Dermis blood vessel endothelial cell (primary cell): ENCODE results near the gene ARHGEF9. TPM values are rescaled to one million over a fixed set of nuclear protein-coding genes. Genes with fewer than 3 reads are reported as not detected.

ENCODE experiments used
- DNase-seq: peaks from one replicate; pipeline ENCODE4 v3.0.0; 2010
- total RNA-seq: library from RNA; depleted of rRNA; stranded (reverse); fragments of >200 nt; gene quantifications from 2 replicates; pipeline ENCODE4 v1.2.3, GENCODE V29; 2014

ARHGEF9 gene
- total RNA-seq, 1 donor from 2014 or later: 10.6 TPM

DNA sequence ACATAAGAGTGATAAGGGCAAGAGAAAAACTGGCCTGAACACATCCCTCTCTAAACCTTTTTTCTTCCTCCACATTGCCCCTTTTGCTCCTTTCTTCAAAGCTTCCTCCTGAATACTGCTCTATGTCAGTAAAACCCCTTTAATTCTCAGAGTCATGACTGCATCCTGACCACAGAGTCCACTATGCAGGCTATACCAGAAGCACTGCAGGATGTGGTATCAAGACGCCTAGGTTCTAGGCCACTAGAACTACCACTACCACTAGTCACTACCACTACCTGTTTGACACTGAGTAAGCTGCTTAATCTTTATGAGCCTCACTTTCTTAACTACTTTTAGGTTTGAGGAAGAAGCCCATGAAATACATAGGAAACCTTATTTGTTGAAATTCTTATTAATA, 38.7 kb downstream of the ARHGEF9 start:
- no peak for DNase-seq

DNA sequence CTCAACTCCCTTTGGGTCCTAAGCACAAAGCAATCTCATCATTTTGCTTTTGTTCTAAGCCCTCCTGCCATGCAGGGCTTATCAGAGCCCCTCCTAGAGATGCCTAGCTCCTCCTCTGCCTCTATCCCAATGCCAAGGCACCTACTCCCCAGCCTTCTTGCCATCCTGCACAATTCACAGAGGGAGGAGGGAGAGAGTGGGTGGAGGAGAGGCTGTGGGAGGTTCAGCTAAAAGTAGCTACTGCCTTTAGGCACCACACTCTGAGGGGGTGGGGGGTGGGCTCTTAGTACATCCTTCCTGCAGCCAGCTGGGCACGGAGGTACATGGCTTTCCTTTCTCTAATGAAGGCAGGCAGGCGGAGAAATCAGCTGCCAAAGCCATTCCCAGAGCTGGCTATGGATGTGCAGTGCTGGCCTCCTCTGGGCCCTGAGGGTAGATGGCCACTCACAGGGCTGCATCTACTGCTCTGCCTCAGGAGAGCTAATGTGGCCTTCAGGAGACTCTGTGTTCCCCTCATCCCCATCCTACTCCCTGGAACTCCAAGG, 40.1 kb downstream of the ARHGEF9 start:
- DNase-seq: no peak

DNA sequence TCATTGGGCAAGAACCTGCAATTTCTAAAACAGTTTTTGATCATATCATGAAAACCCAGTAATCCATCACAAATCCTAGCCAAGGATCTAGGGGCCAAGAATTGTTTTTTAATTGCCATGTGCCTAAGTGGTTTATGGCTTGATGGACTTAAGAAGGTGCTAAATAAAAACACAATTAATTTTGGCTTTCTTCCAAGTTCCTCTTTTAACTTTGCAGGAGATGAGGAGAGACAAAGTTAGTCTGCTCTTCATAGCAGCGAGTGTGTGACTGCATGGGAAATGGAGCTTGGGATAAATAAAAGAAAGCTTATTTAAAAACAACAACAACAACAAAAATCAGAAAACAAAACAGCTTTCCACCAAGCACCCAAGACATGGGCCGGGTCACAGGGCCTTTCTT, 41.4 kb downstream of the ARHGEF9 start:
- DNase-seq: no peak

DNA sequence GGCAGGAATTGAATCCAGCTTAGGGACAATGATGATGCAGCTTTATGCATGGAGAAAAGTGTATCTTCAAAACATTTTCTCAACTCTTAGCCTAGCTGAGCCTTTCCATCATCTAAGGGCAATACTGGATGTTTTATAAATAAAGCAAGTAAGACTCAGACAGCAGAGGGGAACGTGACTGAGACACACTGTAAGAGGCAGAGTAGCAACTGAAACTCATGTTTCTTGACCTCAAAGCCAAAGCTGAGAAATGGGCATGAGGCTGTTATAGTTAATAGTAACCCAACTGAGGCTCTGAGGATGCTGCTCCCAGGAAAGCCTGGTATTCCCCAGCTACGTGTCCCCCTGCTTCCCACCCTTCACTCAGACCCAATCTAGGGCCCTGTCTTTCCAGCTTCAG, 44.6 kb downstream of the ARHGEF9 start:
- no peak for DNase-seq

GRCh38 chrX:63739885-63740284, 45.1 kb downstream of the ARHGEF9 start:
- DNase-seq: no peak

DNA sequence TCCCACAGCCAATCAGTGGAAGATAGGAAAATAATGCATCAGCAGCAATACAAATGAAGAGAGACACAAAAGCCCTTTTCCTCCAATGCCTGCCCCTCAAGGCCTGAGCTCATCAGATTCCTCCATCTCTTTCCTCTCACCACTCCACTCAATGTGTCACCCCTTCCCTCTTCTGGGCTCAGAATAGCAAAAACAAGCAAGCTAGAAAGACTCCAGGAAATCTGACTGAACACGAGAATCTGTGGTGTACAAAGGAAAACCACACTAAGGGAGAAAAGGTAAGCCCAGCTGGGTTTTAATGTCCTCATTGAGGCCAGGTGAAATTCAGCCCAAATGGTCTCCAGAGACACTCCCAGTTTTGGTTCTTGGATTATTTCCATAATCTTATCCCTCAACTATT, 46.3 kb downstream of the ARHGEF9 start:
- no peak for DNase-seq

DNA sequence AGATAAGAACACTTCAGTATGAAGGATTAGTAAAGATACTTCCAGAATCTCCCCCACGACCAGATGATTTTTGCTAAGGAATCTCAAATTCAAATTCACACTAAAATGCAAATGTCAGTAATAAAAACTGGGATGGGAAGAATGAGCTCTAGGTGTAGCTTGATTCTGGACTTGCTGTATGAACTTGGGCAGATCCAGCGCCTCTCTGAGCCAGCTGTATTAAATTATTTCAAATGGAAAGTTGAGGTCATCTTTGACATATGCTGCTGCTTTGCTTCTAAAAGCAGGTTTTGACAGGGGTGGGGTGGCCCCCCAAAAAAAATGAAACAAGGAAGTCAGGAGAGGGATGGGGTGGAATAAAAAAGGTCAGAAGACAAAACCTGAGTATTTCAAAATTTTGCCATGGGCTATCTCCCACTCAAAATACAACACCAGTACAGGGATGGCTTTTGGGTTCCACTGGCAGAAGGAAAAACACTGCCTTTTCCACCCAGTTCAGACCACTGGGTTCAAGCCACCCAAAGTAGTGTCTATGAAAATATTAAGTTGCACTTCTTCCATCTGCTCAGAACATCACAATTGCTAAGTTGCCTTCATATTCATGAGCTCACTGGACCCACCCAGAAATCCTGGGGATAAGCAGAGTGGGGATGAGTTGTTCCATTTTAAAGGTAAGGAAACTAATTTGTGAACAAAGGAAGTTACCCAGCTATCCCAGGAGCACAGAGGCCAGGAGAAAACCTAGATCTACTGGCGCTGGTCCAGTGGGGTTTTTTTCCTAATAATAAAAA, 47.7 kb downstream of the ARHGEF9 start:
- no peak for DNase-seq

DNA sequence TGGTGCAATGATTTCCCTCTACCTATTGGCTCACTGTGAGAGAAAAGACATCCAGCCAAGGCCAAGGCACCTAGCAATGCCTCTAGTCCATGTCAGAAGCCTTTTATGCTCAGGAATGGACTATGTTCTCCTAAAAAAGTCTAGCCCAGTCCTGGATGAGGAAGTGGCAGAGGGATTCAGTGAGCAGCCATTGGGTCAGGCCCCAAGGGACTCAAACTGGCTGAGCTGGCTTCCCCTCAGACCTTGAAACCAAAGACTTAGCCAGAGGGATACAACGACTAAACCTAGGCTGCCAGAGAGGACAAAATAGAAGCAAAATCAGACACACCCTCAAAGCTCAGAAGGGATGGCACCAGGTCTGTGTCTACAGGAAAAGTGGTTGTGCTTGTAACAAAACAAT, 49.1 kb downstream of the ARHGEF9 start:
- no peak for DNase-seq

DNA sequence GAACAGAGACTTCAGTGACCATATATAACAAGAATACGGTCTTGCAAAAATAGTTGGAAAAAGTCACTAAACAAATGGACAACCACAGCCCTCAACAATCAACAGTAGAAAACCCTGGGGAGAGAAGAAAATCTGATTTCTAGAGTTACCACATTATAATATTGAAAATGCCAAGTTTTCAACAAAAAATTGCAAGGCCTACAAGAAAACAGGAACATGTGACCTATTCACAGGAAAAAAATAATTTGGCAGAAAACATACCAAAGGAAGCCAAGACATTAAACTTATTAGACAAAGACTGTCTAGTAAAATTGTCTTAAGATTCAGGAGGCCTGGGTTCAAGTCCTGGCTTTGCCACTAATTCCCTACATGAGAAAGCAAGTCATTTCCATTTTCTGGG, 64.7 kb downstream of the ARHGEF9 start:
- DNase-seq: no peak

- DNase-seq: no peak
Measured at GRCh38 chrX:63719633-63720032, 65.4 kb downstream of the ARHGEF9 start.

GRCh38 chrX:63718010-63718694, 66.9 kb downstream of the ARHGEF9 start:
- peak; percentile 1 for DNase-seq

DNA sequence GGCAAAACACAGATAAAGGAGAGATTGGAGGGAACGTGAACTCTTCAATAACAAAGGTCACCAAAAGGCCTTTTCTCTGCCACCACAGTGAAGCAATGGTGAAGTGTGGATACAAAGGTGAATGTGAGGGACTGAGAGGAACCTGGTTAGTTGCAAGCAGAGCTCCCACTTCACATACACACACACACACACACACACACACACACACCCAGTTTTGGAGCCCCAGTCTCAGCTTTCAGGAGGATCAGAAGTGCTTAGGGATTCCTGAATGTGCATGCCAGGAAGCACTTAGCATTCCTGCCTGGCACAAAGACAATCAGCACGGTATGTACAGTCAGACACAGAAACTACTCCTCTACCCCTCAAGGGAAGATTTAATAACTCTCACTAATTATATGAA, 71.5 kb downstream of the ARHGEF9 start:
- peak; percentile 61 for DNase-seq

DNA sequence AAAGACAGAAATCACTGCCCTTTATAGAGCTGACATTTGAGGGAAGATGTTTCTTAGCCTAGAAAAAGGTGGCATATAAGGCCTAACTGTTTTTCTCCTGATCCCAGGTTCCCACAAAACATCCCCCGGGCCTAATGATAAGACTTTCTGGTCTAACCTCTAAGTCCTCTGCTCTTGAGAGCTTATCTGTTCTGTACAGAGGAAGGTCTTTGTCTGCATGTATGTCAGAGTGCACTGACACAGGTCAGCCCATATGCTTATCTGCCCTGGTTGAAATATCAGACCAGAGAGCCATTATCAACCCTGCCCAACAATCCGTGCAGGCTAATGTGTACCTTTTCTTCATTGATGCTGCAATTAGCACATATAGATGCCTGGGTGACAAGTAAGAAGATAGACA, 76.2 kb downstream of the ARHGEF9 start:
- DNase-seq: no peak

DNA sequence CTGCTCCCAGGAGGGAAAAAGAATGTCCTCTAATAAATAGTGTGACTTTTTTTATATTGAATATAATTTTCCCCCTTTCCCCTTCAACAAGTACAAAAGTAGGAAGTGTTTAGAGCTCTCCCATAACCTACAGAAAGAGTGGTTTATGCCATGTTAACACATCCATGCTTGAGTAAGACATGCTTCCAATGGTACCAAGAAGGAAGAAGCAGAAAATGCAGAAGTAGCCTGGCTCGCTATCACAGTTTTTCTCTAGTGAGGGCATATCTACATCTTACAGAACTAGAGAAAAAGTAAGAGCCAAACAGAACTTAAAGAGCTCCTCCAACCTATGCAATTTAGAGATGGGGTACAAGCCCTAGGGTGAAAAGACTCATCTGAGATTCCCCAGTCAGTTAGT, 82.5 kb downstream of the ARHGEF9 start:
- no peak for DNase-seq

GRCh38 chrX:63686878-63687714, 97.9 kb downstream of the ARHGEF9 start:
- DNase-seq: peak; percentile 57

DNA sequence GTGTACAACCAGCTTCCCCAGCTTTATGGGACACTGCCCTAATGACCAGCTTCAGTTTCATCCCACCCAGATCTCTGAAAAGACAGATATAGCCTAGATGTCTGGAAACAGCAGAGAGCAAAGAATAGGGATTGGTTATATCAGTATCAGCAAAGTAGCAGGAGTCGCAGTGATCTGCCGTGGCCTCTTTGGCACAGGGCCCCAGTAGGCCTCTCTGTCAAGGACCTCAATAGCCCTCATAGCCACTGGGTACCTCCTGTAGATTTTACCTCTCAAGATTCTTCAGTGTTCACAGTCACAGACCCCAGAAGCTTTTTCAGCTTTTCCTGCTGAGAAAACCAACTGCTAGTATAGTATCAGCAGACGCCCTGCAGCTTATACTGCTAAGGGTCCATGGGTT, 104.6 kb downstream of the ARHGEF9 start:
- DNase-seq: no peak

- no peak for DNase-seq
Measured at GRCh38 chrX:63679432-63679831, 105.6 kb downstream of the ARHGEF9 start.

DNA sequence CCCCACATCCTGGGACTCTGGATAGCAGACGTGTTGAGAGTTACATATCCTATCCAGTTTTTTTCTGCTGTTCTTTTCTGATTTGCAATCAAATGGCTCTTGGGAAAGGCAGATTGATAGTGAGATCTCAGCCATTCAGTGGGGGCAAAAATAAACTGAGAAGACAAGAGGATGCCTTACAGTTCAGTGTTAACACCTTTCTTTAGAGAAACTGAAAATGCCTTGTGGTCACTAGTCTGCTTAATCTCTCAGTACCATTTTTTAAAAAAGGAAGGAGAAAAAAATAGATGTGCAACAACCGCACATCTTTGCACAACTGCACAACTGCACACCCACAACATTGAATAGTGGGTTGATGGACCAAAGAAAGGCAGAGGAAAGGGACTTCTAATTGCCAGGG, 109.3 kb downstream of the ARHGEF9 start:
- DNase-seq: no peak

GRCh38 chrX:63673896-63674295, 111.1 kb downstream of the ARHGEF9 start:
- no peak for DNase-seq

- DNase-seq: no peak
Measured at GRCh38 chrX:63664741-63665140, 120.3 kb downstream of the ARHGEF9 start.

DNA sequence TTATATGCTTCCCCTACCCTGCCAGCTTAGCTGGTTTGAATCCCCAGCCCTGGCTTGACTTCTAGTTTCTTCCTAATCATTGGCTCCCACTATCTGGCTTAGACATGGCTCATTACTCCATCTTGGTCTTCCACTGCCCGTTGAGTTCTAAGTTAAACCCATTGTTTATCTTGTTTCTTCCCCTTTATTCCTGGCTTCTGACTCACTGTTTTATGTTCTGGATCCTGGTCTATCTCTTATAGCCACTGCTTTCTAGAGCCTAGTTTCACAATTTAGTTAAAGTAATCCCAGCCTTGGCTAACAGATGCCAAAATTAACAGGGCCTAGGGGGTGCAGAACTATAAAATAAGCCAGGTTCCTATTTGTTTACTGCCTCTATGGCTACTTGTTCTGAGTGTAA, 120.9 kb downstream of the ARHGEF9 start:
- no peak for DNase-seq

- DNase-seq: no peak
Measured at GRCh38 chrX:63661676-63662075, 123.3 kb downstream of the ARHGEF9 start.

- DNase-seq: no peak
Measured at GRCh38 chrX:63658920-63659319, 126.1 kb downstream of the ARHGEF9 start.
